GM19455 (cell line): Measurements from ENCODE around the gene FIGNL1.

Experiments
- ATAC-seq: cut with Tn5 transposase; IDR thresholded peaks from one replicate; pipeline ENCODE4 v1.9.1; 2021; ENCODE audit not compliant: unreplicated experiment

FIGNL1 gene

GRCh38 chr7:50397971-50398324, 52.2 kb downstream of the FIGNL1 start:
- ATAC-seq: no peak

GRCh38 chr7:50397320-50397970, 52.7 kb downstream of the FIGNL1 start:
- peak; percentile 73 for ATAC-seq

- no peak for ATAC-seq
Observed at GRCh38 chr7:50396856-50397255, 53.3 kb downstream of the FIGNL1 start.

GRCh38 chr7:50394315-50394714, 55.8 kb downstream of the FIGNL1 start:
- ATAC-seq: no peak
